ENCODE measurements around the gene PAX8.

PAX8 gene

GRCh38 chr2:113167115-113167932 is 111.4 kb downstream of the PAX8 start:
- ATAC-seq: no peak
- TF ChIP-seq, protein P1, sequence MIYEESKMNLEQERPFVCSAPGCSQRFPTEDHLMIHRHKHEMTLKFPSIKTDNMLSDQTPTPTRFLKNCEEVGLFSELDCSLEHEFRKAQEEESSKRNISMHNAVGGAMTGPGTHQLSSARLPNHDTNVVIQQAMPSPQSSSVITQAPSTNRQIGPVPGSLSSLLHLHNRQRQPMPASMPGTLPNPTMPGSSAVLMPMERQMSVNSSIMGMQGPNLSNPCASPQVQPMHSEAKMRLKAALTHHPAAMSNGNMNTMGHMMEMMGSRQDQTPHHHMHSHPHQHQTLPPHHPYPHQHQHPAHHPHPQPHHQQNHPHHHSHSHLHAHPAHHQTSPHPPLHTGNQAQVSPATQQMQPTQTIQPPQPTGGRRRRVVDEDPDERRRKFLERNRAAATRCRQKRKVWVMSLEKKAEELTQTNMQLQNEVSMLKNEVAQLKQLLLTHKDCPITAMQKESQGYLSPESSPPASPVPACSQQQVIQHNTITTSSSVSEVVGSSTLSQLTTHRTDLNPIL (CRISPR knock-in tag; IDR thresholded peaks at IDR 0.05; ENCODE audit: low read depth): no peak
- TF ChIP-seq ESRRG (CRISPR knock-in tag; IDR thresholded peaks at IDR 0.05) (no peak), ZFP3 (CRISPR knock-in tag; IDR thresholded peaks at IDR 0.05) (no peak), RARB (CRISPR knock-in tag; IDR thresholded peaks at IDR 0.05) (no peak), CSRNP3 (CRISPR knock-in tag; IDR thresholded peaks at IDR 0.05) (no peak), ZNF8 (CRISPR knock-in tag; IDR thresholded peaks at IDR 0.05) (no peak), TCF4 (CRISPR knock-in tag; IDR thresholded peaks at IDR 0.05; ENCODE audit: borderline replicate concordance) (no peak), BACH2 (CRISPR knock-in tag; IDR thresholded peaks at IDR 0.05; ENCODE audit: borderline replicate concordance) (no peak), SNAI2 (CRISPR knock-in tag; IDR thresholded peaks at IDR 0.05) (no peak), ZNF70 (CRISPR knock-in tag; IDR thresholded peaks at IDR 0.05) (no peak), OSR1 (CRISPR knock-in tag; IDR thresholded peaks at IDR 0.05) (no peak), POU6F1 (CRISPR knock-in tag; IDR thresholded peaks at IDR 0.05; ENCODE audit: borderline replicate concordance, low read depth) (no peak)
- TF ChIP-seq, protein P2, sequence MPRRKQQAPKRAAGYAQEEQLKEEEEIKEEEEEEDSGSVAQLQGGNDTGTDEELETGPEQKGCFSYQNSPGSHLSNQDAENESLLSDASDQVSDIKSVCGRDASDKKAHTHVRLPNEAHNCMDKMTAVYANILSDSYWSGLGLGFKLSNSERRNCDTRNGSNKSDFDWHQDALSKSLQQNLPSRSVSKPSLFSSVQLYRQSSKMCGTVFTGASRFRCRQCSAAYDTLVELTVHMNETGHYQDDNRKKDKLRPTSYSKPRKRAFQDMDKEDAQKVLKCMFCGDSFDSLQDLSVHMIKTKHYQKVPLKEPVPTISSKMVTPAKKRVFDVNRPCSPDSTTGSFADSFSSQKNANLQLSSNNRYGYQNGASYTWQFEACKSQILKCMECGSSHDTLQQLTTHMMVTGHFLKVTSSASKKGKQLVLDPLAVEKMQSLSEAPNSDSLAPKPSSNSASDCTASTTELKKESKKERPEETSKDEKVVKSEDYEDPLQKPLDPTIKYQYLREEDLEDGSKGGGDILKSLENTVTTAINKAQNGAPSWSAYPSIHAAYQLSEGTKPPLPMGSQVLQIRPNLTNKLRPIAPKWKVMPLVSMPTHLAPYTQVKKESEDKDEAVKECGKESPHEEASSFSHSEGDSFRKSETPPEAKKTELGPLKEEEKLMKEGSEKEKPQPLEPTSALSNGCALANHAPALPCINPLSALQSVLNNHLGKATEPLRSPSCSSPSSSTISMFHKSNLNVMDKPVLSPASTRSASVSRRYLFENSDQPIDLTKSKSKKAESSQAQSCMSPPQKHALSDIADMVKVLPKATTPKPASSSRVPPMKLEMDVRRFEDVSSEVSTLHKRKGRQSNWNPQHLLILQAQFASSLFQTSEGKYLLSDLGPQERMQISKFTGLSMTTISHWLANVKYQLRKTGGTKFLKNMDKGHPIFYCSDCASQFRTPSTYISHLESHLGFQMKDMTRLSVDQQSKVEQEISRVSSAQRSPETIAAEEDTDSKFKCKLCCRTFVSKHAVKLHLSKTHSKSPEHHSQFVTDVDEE (CRISPR knock-in tag; IDR thresholded peaks at IDR 0.05): no peak
- TF ChIP-seq, protein P3, sequence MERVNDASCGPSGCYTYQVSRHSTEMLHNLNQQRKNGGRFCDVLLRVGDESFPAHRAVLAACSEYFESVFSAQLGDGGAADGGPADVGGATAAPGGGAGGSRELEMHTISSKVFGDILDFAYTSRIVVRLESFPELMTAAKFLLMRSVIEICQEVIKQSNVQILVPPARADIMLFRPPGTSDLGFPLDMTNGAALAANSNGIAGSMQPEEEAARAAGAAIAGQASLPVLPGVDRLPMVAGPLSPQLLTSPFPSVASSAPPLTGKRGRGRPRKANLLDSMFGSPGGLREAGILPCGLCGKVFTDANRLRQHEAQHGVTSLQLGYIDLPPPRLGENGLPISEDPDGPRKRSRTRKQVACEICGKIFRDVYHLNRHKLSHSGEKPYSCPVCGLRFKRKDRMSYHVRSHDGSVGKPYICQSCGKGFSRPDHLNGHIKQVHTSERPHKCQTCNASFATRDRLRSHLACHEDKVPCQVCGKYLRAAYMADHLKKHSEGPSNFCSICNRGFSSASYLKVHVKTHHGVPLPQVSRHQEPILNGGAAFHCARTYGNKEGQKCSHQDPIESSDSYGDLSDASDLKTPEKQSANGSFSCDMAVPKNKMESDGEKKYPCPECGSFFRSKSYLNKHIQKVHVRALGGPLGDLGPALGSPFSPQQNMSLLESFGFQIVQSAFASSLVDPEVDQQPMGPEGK (CRISPR knock-in tag; IDR thresholded peaks at IDR 0.05; ENCODE audit: borderline replicate concordance): no peak

- ATAC-seq: no peak
Measured at GRCh38 chr2:113166187-113166645, 112.5 kb downstream of the PAX8 start.

More at GRCh38 chr2:113166187-113166645, 112.5 kb downstream of the PAX8 start:
- TF ChIP-seq PPARA (CRISPR knock-in tag; IDR thresholded peaks at IDR 0.05; ENCODE audit: borderline replicate concordance) (no peak), TOX (CRISPR knock-in tag; IDR thresholded peaks at IDR 0.05; ENCODE audit: borderline replicate concordance) (no peak), SNAI2 (CRISPR knock-in tag; IDR thresholded peaks at IDR 0.05) (no peak), RARB (CRISPR knock-in tag; IDR thresholded peaks at IDR 0.05) (no peak), ZC3H10 (CRISPR knock-in tag; IDR thresholded peaks at IDR 0.05) (no peak), OSR1 (CRISPR knock-in tag; IDR thresholded peaks at IDR 0.05) (no peak), TCF4 (CRISPR knock-in tag; IDR thresholded peaks at IDR 0.05; ENCODE audit: borderline replicate concordance) (no peak), ZNF565 (CRISPR knock-in tag; conservative IDR thresholded peaks at IDR 0.05; ENCODE audit: low read depth) (no peak), CSDC2 (CRISPR knock-in tag; IDR thresholded peaks at IDR 0.05) (no peak), ZFP3 (CRISPR knock-in tag; IDR thresholded peaks at IDR 0.05) (no peak), ISL1 (CRISPR knock-in tag; IDR thresholded peaks at IDR 0.05) (no peak), ESRRG (CRISPR knock-in tag; IDR thresholded peaks at IDR 0.05) (no peak), ZNF70 (CRISPR knock-in tag; IDR thresholded peaks at IDR 0.05) (no peak)
- TF ChIP-seq, protein P1 (CRISPR knock-in tag; IDR thresholded peaks at IDR 0.05; ENCODE audit: low read depth): no peak
